OCI-LY1 (cell line): ENCODE data around the gene KRT20.

ENCODE experiments used
- EZH2 ChIP-seq: fragments of 200-600 bp; sonication (generic), shearing (Covaris generic); IDR thresholded peaks from 2 replicates; pipeline ENCODE4 v1.8.0; 2017; ENCODE audit warnings: borderline replicate concordance, mixed run types, mild to moderate bottlenecking, antibody characterized with exemption, low read length, moderate library complexity, mixed read lengths
- TF ChIP-seq, protein P1 (sequence below): fragments of 200-600 bp; sonication (generic), shearing (Covaris generic); IDR thresholded peaks from 2 replicates; pipeline ENCODE4 v1.5.1; 2017; ENCODE audit warnings: mild to moderate bottlenecking, antibody characterized with exemption, low read length, moderate library complexity, mixed read lengths

DNA sequence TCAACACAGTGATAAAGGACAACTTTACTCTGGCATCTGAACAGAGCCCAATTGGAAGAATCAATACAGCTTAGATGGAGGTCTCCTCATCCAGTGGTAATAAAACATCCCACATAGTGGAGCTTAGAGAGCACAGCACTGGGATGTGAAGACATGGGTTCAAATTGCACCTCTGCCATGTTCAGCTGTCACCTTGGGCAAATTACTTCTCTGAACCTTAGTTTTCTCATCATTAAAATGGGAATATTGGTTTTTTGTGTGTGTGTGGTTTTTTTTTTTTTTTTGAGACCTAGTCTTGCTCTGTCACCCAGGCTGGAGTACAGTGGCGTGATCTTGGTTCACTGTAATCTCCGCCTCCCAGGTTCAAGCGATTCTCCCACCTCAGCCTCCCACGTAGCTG is 49.0 kb downstream of the KRT20 start:
- TF ChIP-seq, protein P1, sequence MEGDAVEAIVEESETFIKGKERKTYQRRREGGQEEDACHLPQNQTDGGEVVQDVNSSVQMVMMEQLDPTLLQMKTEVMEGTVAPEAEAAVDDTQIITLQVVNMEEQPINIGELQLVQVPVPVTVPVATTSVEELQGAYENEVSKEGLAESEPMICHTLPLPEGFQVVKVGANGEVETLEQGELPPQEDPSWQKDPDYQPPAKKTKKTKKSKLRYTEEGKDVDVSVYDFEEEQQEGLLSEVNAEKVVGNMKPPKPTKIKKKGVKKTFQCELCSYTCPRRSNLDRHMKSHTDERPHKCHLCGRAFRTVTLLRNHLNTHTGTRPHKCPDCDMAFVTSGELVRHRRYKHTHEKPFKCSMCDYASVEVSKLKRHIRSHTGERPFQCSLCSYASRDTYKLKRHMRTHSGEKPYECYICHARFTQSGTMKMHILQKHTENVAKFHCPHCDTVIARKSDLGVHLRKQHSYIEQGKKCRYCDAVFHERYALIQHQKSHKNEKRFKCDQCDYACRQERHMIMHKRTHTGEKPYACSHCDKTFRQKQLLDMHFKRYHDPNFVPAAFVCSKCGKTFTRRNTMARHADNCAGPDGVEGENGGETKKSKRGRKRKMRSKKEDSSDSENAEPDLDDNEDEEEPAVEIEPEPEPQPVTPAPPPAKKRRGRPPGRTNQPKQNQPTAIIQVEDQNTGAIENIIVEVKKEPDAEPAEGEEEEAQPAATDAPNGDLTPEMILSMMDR = no peak
- TF ChIP-seq EZH2 = no peak
